GM18508 (cell line): ENCODE measurements around the gene HEG1.

Experiments used
- ATAC-seq: cut with Tn5 transposase; IDR thresholded peaks from one replicate; pipeline ENCODE4 v1.9.1; 2021; ENCODE audit warnings: moderate number of reproducible peaks; ENCODE audit not compliant: insufficient read depth, unreplicated experiment

HEG1 gene

GRCh38 chr3:125017406-125017805 lies 38.4 kb downstream of the HEG1 start:
- no peak for ATAC-seq

GRCh38 chr3:125014570-125015179 lies 41.1 kb downstream of the HEG1 start:
- no peak for ATAC-seq

GRCh38 chr3:125013095-125013494 lies 42.7 kb downstream of the HEG1 start:
- ATAC-seq: no peak

GRCh38 chr3:125011941-125012340 lies 43.9 kb downstream of the HEG1 start:
- no peak for ATAC-seq

GRCh38 chr3:125010393-125010792 lies 45.4 kb downstream of the HEG1 start:
- ATAC-seq: no peak

- no peak for ATAC-seq
Measured at GRCh38 chr3:125008766-125009165, 47.0 kb downstream of the HEG1 start.

- ATAC-seq: no peak
Measured at GRCh38 chr3:125006291-125006731, 49.5 kb downstream of the HEG1 start.

GRCh38 chr3:125005676-125006075 lies 50.1 kb downstream of the HEG1 start:
- ATAC-seq: no peak

GRCh38 chr3:125005222-125005621 lies 50.6 kb downstream of the HEG1 start:
- ATAC-seq: no peak

- ATAC-seq: no peak
Measured at GRCh38 chr3:125003859-125004595, 51.8 kb downstream of the HEG1 start.

- ATAC-seq: no peak
Measured at GRCh38 chr3:125003369-125003853, 52.4 kb downstream of the HEG1 start.

GRCh38 chr3:125002414-125003368 lies 53.1 kb downstream of the HEG1 start:
- no peak for ATAC-seq

GRCh38 chr3:125001557-125002413 lies 54.0 kb downstream of the HEG1 start:
- no peak for ATAC-seq

- ATAC-seq: no peak
Measured at GRCh38 chr3:125000661-125001060, 55.1 kb downstream of the HEG1 start.

- no peak for ATAC-seq
Measured at GRCh38 chr3:124999897-125000435, 55.8 kb downstream of the HEG1 start.

GRCh38 chr3:124999317-124999716 lies 56.5 kb downstream of the HEG1 start:
- no peak for ATAC-seq

GRCh38 chr3:124998247-124998630 lies 57.6 kb downstream of the HEG1 start:
- no peak for ATAC-seq

- ATAC-seq: no peak
Measured at GRCh38 chr3:124997303-124998246, 58.2 kb downstream of the HEG1 start.
